Activated T-helper 2 cell treated with anti-CD3 and anti-CD28 coated beads, Interferon-gamma antibody, Interleukin-2, Interleukin-4, amounts not matched to agents 10 μg/mL and 5 μg/mL and 100 μg/mL, durations not matched to agents 14 hours and 24 hours and 36 hours (primary cell): ENCODE data around the gene CCDC97. TPM values are rescaled to one million over a fixed set of nuclear protein-coding genes. Genes with fewer than 3 reads are reported as not detected.

Experiments
- DNase-seq: peaks from one replicate; pipeline ENCODE4 v3.0.0; 2021; ENCODE audit warnings: low spot score
- H3K27ac Mint-ChIP-seq: one replicate; pipeline ENCODE4 v1.8.0; 2021; ENCODE audit warnings: mixed read lengths
- H3K27me3 Mint-ChIP-seq: one replicate; pipeline ENCODE4 v1.8.0; 2021; ENCODE audit warnings: low read depth, mixed read lengths
- H3K36me3 Mint-ChIP-seq: one replicate; pipeline ENCODE4 v1.8.0; 2021; ENCODE audit warnings: low read depth, mixed read lengths
- H3K4me1 Mint-ChIP-seq: one replicate; pipeline ENCODE4 v1.8.0; 2021; ENCODE audit warnings: low read depth, mixed read lengths
- H3K4me3 Mint-ChIP-seq: one replicate; pipeline ENCODE4 v1.8.0; 2021; ENCODE audit warnings: low read depth, mild to moderate bottlenecking, moderate library complexity, mixed read lengths
- H3K9me3 Mint-ChIP-seq: one replicate; pipeline ENCODE4 v1.8.0; 2021; ENCODE audit warnings: mixed read lengths
- intact Hi-C: fragments of 100-400 bp; cut with micrococcal nuclease; formaldehyde crosslinking; loops from one replicate; pipeline ENCODE4 v1.15.1; 2023
- total RNA-seq: library from RNA; stranded (reverse); gene quantifications from 2 replicates; pipeline ENCODE4 v1.2.3, GENCODE V29; 2022

The CCDC97 gene
- total RNA-seq = 33.5 and 34.4 TPM in 2 replicates

GRCh38 chr19:41310033-41310831 lies at the start of gene CCDC97:
TSS of gene CCDC97 (plus strand) at chr19:41310172. CDS start at chr19:41310311, 139 bp downstream.
- H3K9me3 Mint-ChIP-seq = no peaks in the 10 kb centered on the region
- H3K4me1 Mint-ChIP-seq = peaks cover 51% of the 10 kb centered on the region
- peak within 1 kb of the TSS; percentile 97 for H3K4me3 Mint-ChIP-seq
- H3K27me3 Mint-ChIP-seq = no peaks in the 10 kb centered on the region
- H3K27ac Mint-ChIP-seq = peak within 1 kb of the TSS; percentile 96
- peaks cover 66% of the 10 kb centered on the region for H3K36me3 Mint-ChIP-seq
- intact Hi-C loops = loop anchor here (2.0 kb wide), 2 partner anchors 17 to 41 kb away; no protein-coding TSS in a partner anchor
- DNase-seq = peak; percentile 88

- Mint-ChIP-seq H3K4me3 (peak overlapping the region; percentile 99), H3K36me3 (peaks cover 19% of the 10 kb centered on the region), H3K27me3 (peaks cover 2% of the 10 kb centered on the region), H3K9me3 (no peaks in the 10 kb centered on the region), H3K27ac (peak overlapping the region; percentile 100), H3K4me1 (peaks cover 22% of the 10 kb centered on the region)
- intact Hi-C loops = loop anchor here (1.0 to 10.0 kb wide), 7 partner anchors 36 to 686 kb away; no protein-coding TSS in a partner anchor
- no peak for DNase-seq
These were observed 48.3 kb upstream of the CCDC97 start for GRCh38 chr19:41261474-41262190.

GRCh38 chr19:41263042-41263849 lies 46.7 kb upstream of the CCDC97 start:
- Mint-ChIP-seq H3K27ac (peak overlapping the region; percentile 100), H3K27me3 (peaks cover 2% of the 10 kb centered on the region), H3K36me3 (peaks cover 35% of the 10 kb centered on the region), H3K4me1 (peaks cover 30% of the 10 kb centered on the region), H3K9me3 (no peaks in the 10 kb centered on the region), H3K4me3 (peak overlapping the region; percentile 99)
- peak; percentile 79 for DNase-seq
- intact Hi-C loops = loop anchor here (1.0 to 10.0 kb wide), 6 partner anchors 45 to 684 kb away; no protein-coding TSS in a partner anchor

- intact Hi-C loops = loop anchor here (1.0 to 10.0 kb wide), 8 partner anchors 38 to 683 kb away; partner anchors contain the start of genes BCKDHA and EXOSC5
- peaks cover 2% of the 10 kb centered on the region for H3K27me3 Mint-ChIP-seq
- H3K4me3 Mint-ChIP-seq = peak within 1 kb of the TSS; percentile 99
- peak within 1 kb of the TSS; percentile 100 for H3K27ac Mint-ChIP-seq
- H3K36me3 Mint-ChIP-seq = peaks cover 43% of the 10 kb centered on the region
- peak; percentile 99 for DNase-seq
- peaks cover 32% of the 10 kb centered on the region for H3K4me1 Mint-ChIP-seq
- H3K9me3 Mint-ChIP-seq = no peaks in the 10 kb centered on the region
These were observed 46.0 kb upstream of the CCDC97 start, which contains the start of gene HNRNPUL1 for GRCh38 chr19:41263850-41264580. TSS of gene HNRNPUL1 (plus strand) at chr19:41264372. CDS start at chr19:41264504, 132 bp downstream.

- Mint-ChIP-seq H3K36me3 (peaks cover 48% of the 10 kb centered on the region), H3K27ac (peak overlapping the region; percentile 100), H3K9me3 (no peaks in the 10 kb centered on the region), H3K4me3 (peak overlapping the region; percentile 99), H3K4me1 (peaks cover 32% of the 10 kb centered on the region), H3K27me3 (peaks cover 2% of the 10 kb centered on the region)
- intact Hi-C loops = loop anchor here (1.0 to 10.0 kb wide), 6 partner anchors 38 to 683 kb away; partner anchors contain the start of genes BCKDHA and EXOSC5
- peak; percentile 32 for DNase-seq
These were observed 45.2 kb upstream of the CCDC97 start for GRCh38 chr19:41264581-41265394.

GRCh38 chr19:41265395-41266153 lies 44.4 kb upstream of the CCDC97 start:
- Mint-ChIP-seq H3K4me3 (peak overlapping the region; percentile 99), H3K27ac (peak overlapping the region; percentile 98), H3K9me3 (no peaks in the 10 kb centered on the region), H3K4me1 (peaks cover 32% of the 10 kb centered on the region), H3K36me3 (peaks cover 50% of the 10 kb centered on the region), H3K27me3 (peaks cover 2% of the 10 kb centered on the region)
- no peak for DNase-seq
- intact Hi-C loops = loop anchor here (10.0 kb wide), 1 partner anchor 651 kb away; no protein-coding TSS in a partner anchor

- Mint-ChIP-seq H3K27me3 (no peaks in the 10 kb centered on the region), H3K9me3 (no peaks in the 10 kb centered on the region), H3K36me3 (peaks cover 85% of the 10 kb centered on the region), H3K27ac (no peak overlapping the region), H3K4me3 (no peak overlapping the region), H3K4me1 (peaks cover 22% of the 10 kb centered on the region)
- DNase-seq = no peak
- intact Hi-C loops = loop anchor here (10.0 kb wide), 1 partner anchor 654 kb away; no protein-coding TSS in a partner anchor
These were observed 40.9 kb upstream of the CCDC97 start for GRCh38 chr19:41269055-41269454.

- Mint-ChIP-seq H3K9me3 (no peaks in the 10 kb centered on the region), H3K27me3 (no peaks in the 10 kb centered on the region), H3K4me1 (peaks cover 22% of the 10 kb centered on the region), H3K27ac (no peak overlapping the region), H3K4me3 (no peak overlapping the region), H3K36me3 (peaks cover 90% of the 10 kb centered on the region)
- DNase-seq = no peak
- intact Hi-C loops = loop anchor here (10.0 kb wide), 1 partner anchor 655 kb away; no protein-coding TSS in a partner anchor
These were observed 40.4 kb upstream of the CCDC97 start for GRCh38 chr19:41269571-41269970.

GRCh38 chr19:41273076-41273475 lies 36.9 kb upstream of the CCDC97 start:
- Mint-ChIP-seq H3K36me3 (peaks cover 86% of the 10 kb centered on the region), H3K27me3 (no peaks in the 10 kb centered on the region), H3K4me3 (no peak overlapping the region), H3K27ac (no peak overlapping the region), H3K4me1 (peaks cover 3% of the 10 kb centered on the region), H3K9me3 (no peaks in the 10 kb centered on the region)
- DNase-seq = no peak
- intact Hi-C loops = no loop called here

GRCh38 chr19:41274802-41275201 lies 35.2 kb upstream of the CCDC97 start:
- no peaks in the 10 kb centered on the region for H3K27me3 Mint-ChIP-seq
- no peak for DNase-seq
- intact Hi-C loops = no loop called here
- no peaks in the 10 kb centered on the region for H3K9me3 Mint-ChIP-seq
- H3K4me3 Mint-ChIP-seq = no peak overlapping the region
- no peak overlapping the region for H3K27ac Mint-ChIP-seq
- peaks cover 2% of the 10 kb centered on the region for H3K4me1 Mint-ChIP-seq
- peaks cover 87% of the 10 kb centered on the region for H3K36me3 Mint-ChIP-seq
